ENCODE results near the gene ANO1.

ANO1 gene

DNA sequence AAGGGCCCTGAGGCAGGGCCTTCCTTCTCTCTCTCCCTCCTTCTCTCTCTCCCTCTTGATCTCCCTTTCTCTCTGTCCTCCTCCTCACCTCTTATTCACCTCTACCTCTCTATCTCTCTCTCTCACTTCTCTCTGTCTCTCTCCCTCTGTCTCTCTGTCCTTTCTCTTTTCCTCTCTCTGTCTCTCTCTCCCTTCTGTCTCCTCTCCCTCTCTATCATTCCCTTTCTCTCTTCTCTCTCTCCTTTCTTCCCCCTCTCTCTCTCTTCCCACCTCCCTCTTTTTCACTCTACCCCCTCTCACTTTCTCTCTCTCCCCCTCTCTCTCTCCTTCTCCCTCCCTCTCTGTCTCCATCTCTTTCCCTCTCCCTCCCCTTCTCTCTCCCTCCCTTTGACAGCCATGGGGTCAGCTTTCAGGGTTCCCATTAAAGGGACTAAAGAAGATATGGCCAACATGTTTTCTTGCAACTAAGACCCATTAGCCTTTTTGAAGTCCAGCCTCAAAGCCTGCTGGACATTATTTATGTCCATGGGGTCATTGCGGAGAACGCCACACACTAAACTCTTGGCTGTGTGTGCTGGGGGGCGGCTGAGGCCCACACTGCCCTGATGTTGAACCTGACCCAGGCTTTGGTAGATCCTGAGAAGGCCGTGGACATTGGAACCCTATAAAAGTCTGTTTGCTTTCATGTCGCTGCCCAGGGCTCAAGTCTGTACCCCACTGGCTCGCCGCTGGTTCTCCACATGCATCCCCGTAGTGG, 15.0 kb downstream of the ANO1 start:
- in situ Hi-C loops (cut with MboI; ENCODE audit: low sequenced_read_pairs) = no loop called here

GRCh38 chr11:70095541-70096252, 17.6 kb downstream of the ANO1 start:
- in situ Hi-C loops (cut with MboI; ENCODE audit: low sequenced_read_pairs) = no loop called here

GRCh38 chr11:70097783-70098563, 19.9 kb downstream of the ANO1 start:
- in situ Hi-C loops (cut with MboI; ENCODE audit: low sequenced_read_pairs) = no loop called here

- in situ Hi-C loops (cut with MboI; ENCODE audit: low sequenced_read_pairs) = no loop called here
These were observed 20.8 kb downstream of the ANO1 start for GRCh38 chr11:70098936-70099335.

- in situ Hi-C loops (cut with MboI; ENCODE audit: low sequenced_read_pairs) = no loop called here
These were observed 21.6 kb downstream of the ANO1 start for GRCh38 chr11:70099578-70100279.

GRCh38 chr11:70100280-70100603, 22.1 kb downstream of the ANO1 start:
- in situ Hi-C loops (cut with MboI; ENCODE audit: low sequenced_read_pairs) = no loop called here

- in situ Hi-C loops (cut with MboI; ENCODE audit: low sequenced_read_pairs) = no loop called here
These were observed 22.7 kb downstream of the ANO1 start for GRCh38 chr11:70100791-70101190.

DNA sequence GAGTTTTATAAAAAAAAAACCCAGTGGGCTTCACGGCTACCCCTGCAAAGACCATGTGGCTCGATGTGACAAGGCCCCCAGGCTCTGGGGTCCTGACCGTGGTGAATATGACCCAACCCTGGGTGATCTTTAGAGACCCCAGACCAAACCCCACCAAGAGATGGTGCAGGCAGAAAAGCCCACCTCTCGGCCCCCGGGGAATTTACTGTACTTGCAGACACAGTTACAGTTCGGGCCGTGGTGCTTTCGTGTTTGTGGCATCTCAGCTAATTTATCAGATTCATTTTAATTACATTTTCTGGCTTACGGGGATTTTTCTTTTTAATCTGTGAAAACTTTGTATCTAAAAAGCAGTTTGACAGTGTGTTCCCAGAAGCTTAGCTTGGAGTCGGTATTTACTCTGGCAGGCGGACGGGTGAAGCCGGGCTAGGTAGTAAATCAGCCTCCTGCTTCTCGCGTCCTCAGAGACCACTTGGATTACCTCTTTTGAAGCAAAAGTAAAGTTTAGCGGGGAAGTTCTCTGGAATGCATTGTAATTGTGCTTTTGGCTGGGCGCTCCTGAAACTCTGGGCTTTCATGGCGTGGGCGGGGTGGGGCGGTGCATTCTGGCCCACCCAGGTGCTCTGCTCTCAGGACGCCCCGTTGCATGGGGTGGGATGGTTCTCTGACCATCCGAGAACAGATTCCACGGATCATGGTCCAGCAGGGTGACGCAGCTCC, 25.3 kb downstream of the ANO1 start:
- in situ Hi-C loops (cut with MboI; ENCODE audit: low sequenced_read_pairs) = no loop called here

DNA sequence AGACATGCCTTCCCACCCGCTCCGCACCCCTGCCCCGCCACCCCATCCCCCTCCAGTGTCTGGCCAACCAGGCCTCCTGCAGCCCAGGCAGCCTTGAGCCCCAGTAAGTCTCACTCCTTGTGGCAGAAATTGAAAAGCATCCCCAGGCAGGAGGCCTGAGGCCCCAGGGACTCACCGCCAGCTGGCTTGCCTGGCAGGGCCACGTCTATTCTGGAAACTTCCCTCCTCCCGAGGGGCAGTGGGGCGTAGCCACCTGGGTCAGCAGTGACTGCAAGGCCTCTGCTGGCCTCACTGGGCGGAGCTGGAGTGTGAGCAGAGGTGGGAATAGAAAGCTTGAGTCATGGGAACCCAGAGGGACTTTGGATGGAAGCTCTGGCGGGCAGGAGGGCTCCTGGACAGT, 26.3 kb downstream of the ANO1 start:
- in situ Hi-C loops (cut with MboI; ENCODE audit: low sequenced_read_pairs) = no loop called here

DNA sequence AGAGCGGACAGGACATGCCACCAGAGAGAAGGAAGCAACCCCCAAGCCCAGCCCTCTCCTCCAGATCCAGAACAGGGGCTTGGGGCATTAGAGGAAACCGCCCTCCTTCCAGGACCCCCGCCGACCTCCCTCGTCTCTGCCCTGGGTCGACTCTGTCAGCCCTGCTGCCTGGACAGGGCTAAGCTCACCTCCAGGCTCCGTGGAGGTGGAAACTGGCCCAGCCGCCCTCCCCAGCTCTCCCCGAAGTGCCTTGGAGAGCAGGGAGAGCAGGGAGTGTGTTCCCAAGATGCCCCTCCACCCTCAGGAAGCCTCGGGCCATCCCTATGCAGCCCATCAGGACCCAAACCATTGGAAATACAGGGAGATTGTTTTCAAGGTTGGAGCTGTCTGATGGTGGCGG, 26.8 kb downstream of the ANO1 start:
- in situ Hi-C loops (cut with MboI; ENCODE audit: low sequenced_read_pairs) = no loop called here

DNA sequence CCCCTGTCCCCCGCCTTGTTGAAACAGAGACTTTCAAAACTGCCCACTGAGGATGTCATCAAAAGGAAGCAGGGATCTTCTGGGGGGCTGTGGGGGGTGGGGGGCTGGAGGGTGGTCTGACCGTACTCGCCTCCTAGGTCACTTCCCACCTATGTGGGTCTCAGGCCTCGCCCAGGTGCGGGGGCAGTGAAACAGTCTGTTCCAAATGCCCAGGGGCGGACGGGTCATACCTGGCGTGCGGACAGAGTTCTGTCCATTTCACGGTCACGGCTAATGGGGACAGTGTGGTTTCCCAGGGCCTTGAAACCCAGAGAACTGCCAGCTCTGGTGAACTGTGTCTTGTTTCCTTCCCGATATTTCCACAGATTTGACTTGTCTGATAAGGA, 27.2 kb downstream of the ANO1 start:
- in situ Hi-C loops (cut with MboI; ENCODE audit: low sequenced_read_pairs) = no loop called here

GRCh38 chr11:70105755-70106571, 27.8 kb downstream of the ANO1 start:
- in situ Hi-C loops (cut with MboI; ENCODE audit: low sequenced_read_pairs) = no loop called here

DNA sequence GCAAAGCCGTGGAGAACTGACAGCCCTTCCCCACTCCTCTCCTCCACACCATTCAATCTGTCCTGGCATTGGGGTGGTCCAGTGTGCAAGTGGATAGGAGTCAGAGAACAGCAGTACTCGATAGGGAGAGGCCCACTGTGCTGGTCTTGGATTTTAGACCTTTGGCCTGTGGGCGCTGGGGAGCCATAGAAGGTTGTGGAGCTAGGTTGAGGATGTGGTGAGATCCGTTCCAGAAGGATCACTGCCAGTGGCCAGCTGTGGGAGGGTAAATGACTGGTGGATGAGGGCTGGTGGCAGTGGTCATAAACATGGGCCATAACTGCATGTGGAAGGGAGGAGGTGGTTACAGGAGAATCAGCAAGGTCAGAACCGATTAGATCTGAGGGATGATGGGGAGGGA, 28.6 kb downstream of the ANO1 start:
- in situ Hi-C loops (cut with MboI; ENCODE audit: low sequenced_read_pairs) = no loop called here

GRCh38 chr11:70107191-70107590, 29.1 kb downstream of the ANO1 start:
- in situ Hi-C loops (cut with MboI; ENCODE audit: low sequenced_read_pairs) = no loop called here

GRCh38 chr11:70107756-70108155, 29.6 kb downstream of the ANO1 start:
- in situ Hi-C loops (cut with MboI; ENCODE audit: low sequenced_read_pairs) = no loop called here

DNA sequence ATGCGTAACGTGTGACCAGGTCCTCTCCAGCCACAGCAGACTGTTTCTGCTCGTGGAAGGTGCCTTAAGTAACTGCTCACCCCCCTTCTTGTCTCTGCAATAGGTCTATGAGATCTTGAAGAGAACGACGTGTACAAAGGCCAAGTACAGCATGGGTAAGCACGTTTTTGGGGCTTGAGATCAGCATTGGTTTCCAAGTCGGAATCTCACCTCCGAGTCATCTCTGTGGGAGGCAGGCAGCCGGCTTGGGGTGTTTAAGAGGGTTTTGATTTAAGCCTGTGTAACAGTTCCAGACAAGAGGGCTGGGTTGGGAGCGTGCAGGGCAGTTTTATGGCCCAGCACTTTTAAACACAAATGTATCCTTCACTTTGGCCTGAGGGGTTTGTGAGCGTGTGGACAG, 30.1 kb downstream of the ANO1 start:
- in situ Hi-C loops (cut with MboI; ENCODE audit: low sequenced_read_pairs) = no loop called here

DNA sequence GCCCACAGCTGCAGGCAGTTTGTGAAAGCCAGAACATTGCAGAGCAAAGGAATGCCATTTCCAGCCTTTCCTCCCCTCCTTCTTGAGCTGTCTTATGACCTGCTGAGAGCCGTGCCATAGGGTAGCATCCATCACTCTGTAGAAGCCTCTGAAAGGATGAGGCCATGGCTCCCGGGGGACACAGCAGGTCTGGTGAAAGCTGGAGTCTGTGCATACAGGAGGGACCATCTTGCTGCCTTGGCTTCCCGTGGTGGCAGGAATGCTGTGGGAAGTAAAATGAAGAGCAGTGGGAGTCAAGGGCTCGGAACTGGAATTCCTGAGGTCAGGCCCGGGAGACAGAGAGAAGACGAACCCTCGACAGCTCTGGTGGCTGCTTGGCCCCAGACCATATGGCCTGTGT, 30.9 kb downstream of the ANO1 start:
- in situ Hi-C loops (cut with MboI; ENCODE audit: low sequenced_read_pairs) = no loop called here

DNA sequence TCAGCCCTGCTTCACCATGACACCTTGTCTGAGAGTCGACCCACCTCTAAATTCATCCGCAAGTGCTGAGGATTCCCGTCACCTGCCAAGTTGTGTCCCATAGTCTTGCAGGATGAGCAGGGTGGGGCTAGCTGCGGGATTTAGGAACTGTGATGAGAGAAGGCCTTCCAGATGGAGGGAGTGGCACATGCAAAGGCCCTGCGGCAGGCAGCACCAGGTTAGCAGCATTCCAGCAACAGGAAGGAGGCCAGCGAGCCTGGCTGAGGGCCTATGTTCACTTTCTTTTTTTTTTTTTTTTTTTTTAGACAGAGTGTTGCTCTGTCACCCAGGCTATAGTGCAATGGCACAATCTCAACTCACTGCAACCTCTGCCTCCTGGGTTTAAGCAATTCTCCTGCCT, 31.8 kb downstream of the ANO1 start:
- in situ Hi-C loops (cut with MboI; ENCODE audit: low sequenced_read_pairs) = no loop called here

DNA sequence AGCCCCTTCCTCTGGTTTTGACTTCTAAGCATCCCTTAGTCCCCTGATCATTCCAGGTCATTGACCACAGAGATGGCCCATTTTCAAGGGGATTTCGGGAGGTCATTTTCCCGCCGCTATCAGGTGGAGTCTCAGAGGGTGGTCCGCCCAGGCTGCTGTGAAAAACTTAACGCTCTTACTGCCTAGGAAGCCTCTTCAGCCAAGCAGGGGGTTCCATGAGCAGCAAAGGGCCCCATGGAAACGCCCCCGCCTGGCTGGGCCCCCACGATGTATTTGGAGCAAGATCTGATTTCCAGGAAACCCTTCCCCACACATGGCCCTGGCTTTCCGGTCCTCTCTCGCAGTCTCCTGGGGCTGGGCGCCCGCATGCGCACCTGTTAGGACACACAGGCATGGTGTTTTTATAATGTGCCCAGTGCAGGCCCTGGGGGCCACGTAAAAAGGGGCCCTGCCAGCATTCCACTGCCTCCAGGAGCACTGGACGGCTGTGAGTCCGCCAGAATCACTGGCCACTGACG, 32.5 kb downstream of the ANO1 start:
- in situ Hi-C loops (cut with MboI; ENCODE audit: low sequenced_read_pairs) = no loop called here

Measured in hTERT RPE-1 (cell line).